ENCODE measurements around the gene CELF5. TPM values are rescaled to one million over a fixed set of nuclear protein-coding genes. Genes with fewer than 3 reads are reported as not detected.

The CELF5 gene
- total and polyA plus RNA-seq, 2 experiments from 2014 or later, result 5.6 to 10.6 TPM

DNA sequence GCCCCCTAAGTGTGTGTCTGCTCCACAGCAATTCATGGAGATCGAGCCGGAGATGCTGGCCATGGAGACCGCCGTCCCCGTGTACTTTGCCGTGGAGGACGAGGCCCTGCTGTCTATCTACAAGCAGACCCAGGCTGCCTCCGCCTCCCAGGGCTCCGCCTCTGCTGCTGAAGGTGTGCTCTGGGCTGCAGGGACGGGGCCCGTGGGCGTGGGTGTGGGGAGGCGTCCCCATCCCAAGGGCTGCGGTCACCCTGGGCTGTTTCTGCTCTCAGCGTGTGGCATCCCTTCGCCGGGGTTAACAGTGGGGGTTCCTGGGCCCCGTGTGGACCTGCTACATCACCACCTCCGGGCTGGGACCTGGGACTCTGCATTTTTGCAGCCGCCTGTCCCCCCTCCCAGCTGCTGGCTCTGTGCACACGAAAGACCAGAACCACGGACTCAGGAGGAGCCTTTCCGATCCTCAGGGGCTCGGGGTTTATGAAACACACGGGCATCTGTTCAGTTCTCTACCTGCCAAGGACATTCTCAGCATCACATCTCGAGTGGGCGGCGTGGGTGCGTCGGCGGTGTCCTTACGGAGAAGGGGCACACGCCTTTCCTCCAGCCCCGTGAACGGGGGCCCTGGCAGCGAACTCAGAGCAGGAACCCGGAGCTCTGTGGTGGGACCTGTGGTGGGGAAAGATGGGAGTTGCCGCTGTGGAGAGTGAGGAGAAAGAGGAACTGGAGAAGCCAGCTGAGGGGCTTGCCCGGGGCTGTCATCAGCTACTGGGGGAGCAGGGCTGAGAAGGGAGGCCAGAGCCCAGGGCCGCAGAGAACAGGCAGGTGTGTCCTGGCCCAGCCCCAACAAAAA, 31.0 kb upstream of the CELF5 start:
- H3K27me3 ChIP-seq (ENCODE audit: insufficient read depth), result no peaks in the 10 kb centered on the region
- H3K36me3 ChIP-seq (ENCODE audit: insufficient read depth), result no peaks in the 10 kb centered on the region; the same call in 1 of the 2 replicates
- no peaks in the 10 kb centered on the region for H3K9me2 ChIP-seq (ENCODE audit: insufficient read depth)
- no peak overlapping the region for H3K4me3 ChIP-seq
- no peak for ATAC-seq
- no peak for DNase-seq (ENCODE audit: low spot score)
- peaks cover 44% of the 10 kb centered on the region for H3K79me2 ChIP-seq (replicated peaks; ENCODE audit: insufficient read depth)
- Mint-ChIP-seq H3K27me3 (ENCODE audit: insufficient read depth, low read depth, poor library complexity) (peaks cover 4% of the 10 kb centered on the region), H3K36me3 (ENCODE audit: low read depth) (peaks cover 14% of the 10 kb centered on the region), H3K4me3 (no peak overlapping the region), H3K9me3 (no peaks in the 10 kb centered on the region; the same call in 2 of the 3 replicates), H3K4me1 (peaks cover 4% of the 10 kb centered on the region; the same call in 2 of the 3 replicates), H3K27ac (no peak overlapping the region)
- H3K4me2 ChIP-seq, result no peak overlapping the region
- H3F3A ChIP-seq (replicated peaks; ENCODE audit: low read depth), result no peaks in the 10 kb centered on the region
- no peak overlapping the region for H2AFZ ChIP-seq
- H3K27ac ChIP-seq (ENCODE audit: low read depth), result no peak overlapping the region
- no peaks in the 10 kb centered on the region for H3K4me1 ChIP-seq (ENCODE audit: insufficient read depth)
- peaks cover 3% of the 10 kb centered on the region for H4K20me1 ChIP-seq (replicated peaks; ENCODE audit: insufficient read depth)
- TF ChIP-seq NANOG (IDR thresholded peaks at IDR 0.05; ENCODE audit: borderline replicate concordance), result no peak
- TF ChIP-seq CREB1 (CRISPR knock-in tag; IDR thresholded peaks at IDR 0.05; ENCODE audit: low read depth), result no peak
- no peak for TF ChIP-seq ZNF331 (CRISPR knock-in tag; IDR thresholded peaks at IDR 0.05; ENCODE audit: low read depth)
- no peak for TF ChIP-seq ETS1 (IDR thresholded peaks at IDR 0.05)
- no peak for TF ChIP-seq EZH2phosphoT487 (IDR thresholded peaks at IDR 0.05; ENCODE audit: unreplicated experiment)
- TF ChIP-seq POLR2AphosphoS5 (IDR thresholded peaks at IDR 0.05; ENCODE audit: low read depth), result no peak
- no peak for TF ChIP-seq EZH2 (IDR thresholded peaks at IDR 0.05; ENCODE audit: low read depth, unreplicated experiment)
- TF ChIP-seq, protein P1, sequence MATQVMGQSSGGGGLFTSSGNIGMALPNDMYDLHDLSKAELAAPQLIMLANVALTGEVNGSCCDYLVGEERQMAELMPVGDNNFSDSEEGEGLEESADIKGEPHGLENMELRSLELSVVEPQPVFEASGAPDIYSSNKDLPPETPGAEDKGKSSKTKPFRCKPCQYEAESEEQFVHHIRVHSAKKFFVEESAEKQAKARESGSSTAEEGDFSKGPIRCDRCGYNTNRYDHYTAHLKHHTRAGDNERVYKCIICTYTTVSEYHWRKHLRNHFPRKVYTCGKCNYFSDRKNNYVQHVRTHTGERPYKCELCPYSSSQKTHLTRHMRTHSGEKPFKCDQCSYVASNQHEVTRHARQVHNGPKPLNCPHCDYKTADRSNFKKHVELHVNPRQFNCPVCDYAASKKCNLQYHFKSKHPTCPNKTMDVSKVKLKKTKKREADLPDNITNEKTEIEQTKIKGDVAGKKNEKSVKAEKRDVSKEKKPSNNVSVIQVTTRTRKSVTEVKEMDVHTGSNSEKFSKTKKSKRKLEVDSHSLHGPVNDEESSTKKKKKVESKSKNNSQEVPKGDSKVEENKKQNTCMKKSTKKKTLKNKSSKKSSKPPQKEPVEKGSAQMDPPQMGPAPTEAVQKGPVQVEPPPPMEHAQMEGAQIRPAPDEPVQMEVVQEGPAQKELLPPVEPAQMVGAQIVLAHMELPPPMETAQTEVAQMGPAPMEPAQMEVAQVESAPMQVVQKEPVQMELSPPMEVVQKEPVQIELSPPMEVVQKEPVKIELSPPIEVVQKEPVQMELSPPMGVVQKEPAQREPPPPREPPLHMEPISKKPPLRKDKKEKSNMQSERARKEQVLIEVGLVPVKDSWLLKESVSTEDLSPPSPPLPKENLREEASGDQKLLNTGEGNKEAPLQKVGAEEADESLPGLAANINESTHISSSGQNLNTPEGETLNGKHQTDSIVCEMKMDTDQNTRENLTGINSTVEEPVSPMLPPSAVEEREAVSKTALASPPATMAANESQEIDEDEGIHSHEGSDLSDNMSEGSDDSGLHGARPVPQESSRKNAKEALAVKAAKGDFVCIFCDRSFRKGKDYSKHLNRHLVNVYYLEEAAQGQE (IDR thresholded peaks at IDR 0.05; ENCODE audit: unreplicated experiment), result no peak
- TF ChIP-seq STAT1 (IDR thresholded peaks at IDR 0.05; ENCODE audit: unreplicated experiment), result no peak
- TF ChIP-seq CTCF (conservative IDR thresholded peaks at IDR 0.05; ENCODE audit: low read depth in 2 of 2), result no peak
- TF ChIP-seq, protein P2, sequence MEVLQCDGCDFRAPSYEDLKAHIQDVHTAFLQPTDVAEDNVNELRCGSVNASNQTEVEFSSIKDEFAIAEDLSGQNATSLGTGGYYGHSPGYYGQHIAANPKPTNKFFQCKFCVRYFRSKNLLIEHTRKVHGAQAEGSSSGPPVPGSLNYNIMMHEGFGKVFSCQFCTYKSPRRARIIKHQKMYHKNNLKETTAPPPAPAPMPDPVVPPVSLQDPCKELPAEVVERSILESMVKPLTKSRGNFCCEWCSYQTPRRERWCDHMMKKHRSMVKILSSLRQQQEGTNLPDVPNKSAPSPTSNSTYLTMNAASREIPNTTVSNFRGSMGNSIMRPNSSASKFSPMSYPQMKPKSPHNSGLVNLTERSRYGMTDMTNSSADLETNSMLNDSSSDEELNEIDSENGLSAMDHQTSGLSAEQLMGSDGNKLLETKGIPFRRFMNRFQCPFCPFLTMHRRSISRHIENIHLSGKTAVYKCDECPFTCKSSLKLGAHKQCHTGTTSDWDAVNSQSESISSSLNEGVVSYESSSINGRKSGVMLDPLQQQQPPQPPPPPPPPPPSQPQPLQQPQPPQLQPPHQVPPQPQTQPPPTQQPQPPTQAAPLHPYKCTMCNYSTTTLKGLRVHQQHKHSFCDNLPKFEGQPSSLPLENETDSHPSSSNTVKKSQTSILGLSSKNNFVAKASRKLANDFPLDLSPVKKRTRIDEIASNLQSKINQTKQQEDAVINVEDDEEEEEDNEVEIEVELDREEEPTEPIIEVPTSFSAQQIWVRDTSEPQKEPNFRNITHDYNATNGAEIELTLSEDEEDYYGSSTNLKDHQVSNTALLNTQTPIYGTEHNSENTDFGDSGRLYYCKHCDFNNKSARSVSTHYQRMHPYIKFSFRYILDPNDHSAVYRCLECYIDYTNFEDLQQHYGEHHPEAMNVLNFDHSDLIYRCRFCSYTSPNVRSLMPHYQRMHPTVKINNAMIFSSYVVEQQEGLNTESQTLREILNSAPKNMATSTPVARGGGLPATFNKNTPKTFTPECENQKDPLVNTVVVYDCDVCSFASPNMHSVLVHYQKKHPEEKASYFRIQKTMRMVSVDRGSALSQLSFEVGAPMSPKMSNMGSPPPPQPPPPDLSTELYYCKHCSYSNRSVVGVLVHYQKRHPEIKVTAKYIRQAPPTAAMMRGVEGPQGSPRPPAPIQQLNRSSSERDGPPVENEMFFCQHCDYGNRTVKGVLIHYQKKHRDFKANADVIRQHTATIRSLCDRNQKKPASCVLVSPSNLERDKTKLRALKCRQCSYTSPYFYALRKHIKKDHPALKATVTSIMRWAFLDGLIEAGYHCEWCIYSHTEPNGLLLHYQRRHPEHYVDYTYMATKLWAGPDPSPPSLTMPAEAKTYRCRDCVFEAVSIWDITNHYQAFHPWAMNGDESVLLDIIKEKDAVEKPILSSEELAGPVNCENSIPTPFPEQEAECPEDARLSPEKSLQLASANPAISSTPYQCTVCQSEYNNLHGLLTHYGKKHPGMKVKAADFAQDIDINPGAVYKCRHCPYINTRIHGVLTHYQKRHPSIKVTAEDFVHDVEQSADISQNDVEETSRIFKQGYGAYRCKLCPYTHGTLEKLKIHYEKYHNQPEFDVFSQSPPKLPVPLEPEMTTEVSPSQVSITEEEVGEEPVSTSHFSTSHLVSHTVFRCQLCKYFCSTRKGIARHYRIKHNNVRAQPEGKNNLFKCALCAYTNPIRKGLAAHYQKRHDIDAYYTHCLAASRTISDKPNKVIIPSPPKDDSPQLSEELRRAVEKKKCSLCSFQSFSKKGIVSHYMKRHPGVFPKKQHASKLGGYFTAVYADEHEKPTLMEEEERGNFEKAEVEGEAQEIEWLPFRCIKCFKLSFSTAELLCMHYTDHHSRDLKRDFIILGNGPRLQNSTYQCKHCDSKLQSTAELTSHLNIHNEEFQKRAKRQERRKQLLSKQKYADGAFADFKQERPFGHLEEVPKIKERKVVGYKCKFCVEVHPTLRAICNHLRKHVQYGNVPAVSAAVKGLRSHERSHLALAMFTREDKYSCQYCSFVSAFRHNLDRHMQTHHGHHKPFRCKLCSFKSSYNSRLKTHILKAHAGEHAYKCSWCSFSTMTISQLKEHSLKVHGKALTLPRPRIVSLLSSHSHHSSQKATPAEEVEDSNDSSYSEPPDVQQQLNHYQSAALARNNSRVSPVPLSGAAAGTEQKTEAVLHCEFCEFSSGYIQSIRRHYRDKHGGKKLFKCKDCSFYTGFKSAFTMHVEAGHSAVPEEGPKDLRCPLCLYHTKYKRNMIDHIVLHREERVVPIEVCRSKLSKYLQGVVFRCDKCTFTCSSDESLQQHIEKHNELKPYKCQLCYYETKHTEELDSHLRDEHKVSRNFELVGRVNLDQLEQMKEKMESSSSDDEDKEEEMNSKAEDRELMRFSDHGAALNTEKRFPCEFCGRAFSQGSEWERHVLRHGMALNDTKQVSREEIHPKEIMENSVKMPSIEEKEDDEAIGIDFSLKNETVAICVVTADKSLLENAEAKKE (CRISPR knock-in tag; IDR thresholded peaks at IDR 0.05), result no peak
- no peak for TF ChIP-seq ZNF114 (CRISPR knock-in tag; IDR thresholded peaks at IDR 0.05)
- TF ChIP-seq JUNB (IDR thresholded peaks at IDR 0.05; ENCODE audit: unreplicated experiment), result no peak

Data from GM23338 (cell line).